Stimulated activated CD8-positive, alpha-beta memory T cell treated with anti-CD3 and anti-CD28 coated beads, Interleukin-7, amount 100 ng/mL, for 24 hours (primary cell): ENCODE data around the gene YARS1.
"Not testable (repeated sequence)": the region's sequence is repeated elsewhere in the genome, so short reads cannot be mapped to it uniquely, and the experiment has no call there.

Source experiments
- DNase-seq: peaks from one replicate; pipeline ENCODE4 v3.0.0-alpha.2; 2020; ENCODE audit warnings: low read depth

YARS1 gene

GRCh38 chr1:32817815-32818786 lies 943 bp upstream of the YARS1 start:
- no peak for DNase-seq

GRCh38 chr1:32816676-32817158 lies 441 bp downstream of the YARS1 start:
- no peak for DNase-seq

- DNase-seq, result no peak
Observed at GRCh38 chr1:32813941-32814739, 3.0 kb downstream of the YARS1 start.

- no peak for DNase-seq
Observed at GRCh38 chr1:32811917-32812316, 5.2 kb downstream of the YARS1 start.

- no peak for DNase-seq
Observed at GRCh38 chr1:32811265-32811664, 5.9 kb downstream of the YARS1 start.

- no peak for DNase-seq
Observed at GRCh38 chr1:32810358-32810757, 6.8 kb downstream of the YARS1 start.

GRCh38 chr1:32808580-32808979 lies 8.6 kb downstream of the YARS1 start:
- no peak for DNase-seq

- no peak for DNase-seq
Observed at GRCh38 chr1:32806910-32807523, 10.1 kb downstream of the YARS1 start.

GRCh38 chr1:32806290-32806689 lies 10.9 kb downstream of the YARS1 start:
- no peak for DNase-seq

GRCh38 chr1:32804460-32804859 lies 12.7 kb downstream of the YARS1 start:
- DNase-seq, result not testable (repeated sequence)

- no peak for DNase-seq
Observed at GRCh38 chr1:32801096-32801715, 16.0 kb downstream of the YARS1 start.

GRCh38 chr1:32798679-32799416 lies 18.3 kb downstream of the YARS1 start:
- DNase-seq, result no peak

- DNase-seq, result no peak
Observed at GRCh38 chr1:32798191-32798590, 19.0 kb downstream of the YARS1 start.

GRCh38 chr1:32797456-32797855 lies 19.7 kb downstream of the YARS1 start:
- DNase-seq, result no peak

GRCh38 chr1:32795763-32796162 lies 21.4 kb downstream of the YARS1 start:
- DNase-seq, result not testable (repeated sequence)

- DNase-seq, result no peak
Observed at GRCh38 chr1:32791881-32792280, 25.3 kb downstream of the YARS1 start.

GRCh38 chr1:32789356-32789755 lies 27.8 kb downstream of the YARS1 start:
- not testable (repeated sequence) for DNase-seq

GRCh38 chr1:32786856-32787255 lies 30.3 kb downstream of the YARS1 start:
- no peak for DNase-seq

- DNase-seq, result no peak
Observed at GRCh38 chr1:32784817-32785216, 32.3 kb downstream of the YARS1 start.

- DNase-seq, result no peak
Observed at GRCh38 chr1:32783851-32784250, 33.3 kb downstream of the YARS1 start.

GRCh38 chr1:32782086-32782485 lies 35.1 kb downstream of the YARS1 start:
- DNase-seq, result no peak
